Neural progenitor cell (in vitro differentiated cells): ENCODE measurements around the gene FOSB. TPM values are rescaled to one million over a fixed set of nuclear protein-coding genes. Genes with fewer than 3 reads are reported as not detected.

Source experiments
- DNase-seq: peaks from one replicate; pipeline ENCODE4 v3.0.0-alpha.2; 2016; ENCODE audit warnings: low spot score
- H2AFZ ChIP-seq: fragments of 200-600 bp; sonication (generic); replicated peaks from 2 replicates; pipeline ENCODE4 v1.6.1; 2016; ENCODE audit warnings: antibody characterized with exemption
- H3F3A ChIP-seq: fragments of 200-600 bp; sonication (generic); 2 replicates; pipeline ENCODE4 v1.6.1; 2016; ENCODE audit warnings: antibody characterized with exemption, low read depth
- H3K27ac ChIP-seq: fragments of 200-600 bp; sonication (generic); 2 replicates; pipeline ENCODE4 v1.5.1; 2016; ENCODE audit warnings: mild to moderate bottlenecking
- H3K27me3 ChIP-seq: fragments of 200-600 bp; sonication (generic); 2 replicates; pipeline ENCODE4 v1.6.1; 2016; ENCODE audit warnings: mild to moderate bottlenecking, moderate library complexity
- H3K36me3 ChIP-seq: fragments of 200-600 bp; sonication (generic); 2 replicates; pipeline ENCODE4 v1.5.1; 2016
- H3K4me1 ChIP-seq: fragments of 200-600 bp; sonication (generic); 2 replicates; pipeline ENCODE4 v1.6.1; 2016; ENCODE audit warnings: mixed run types
- H3K4me2 ChIP-seq: fragments of 200-600 bp; sonication (generic); 2 replicates; pipeline ENCODE4 v1.6.1; 2016
- H3K4me3 ChIP-seq: fragments of 200-600 bp; sonication (generic); 2 replicates; pipeline ENCODE4 v1.5.1; 2016
- H3K79me2 ChIP-seq: fragments of 200-600 bp; sonication (generic); 2 replicates; pipeline ENCODE4 v1.6.1; 2016; ENCODE audit warnings: low read depth
- H3K9ac ChIP-seq: fragments of 200-600 bp; sonication (generic); 2 replicates; pipeline ENCODE4 v1.6.1; 2016
- H3K9me3 ChIP-seq: fragments of 200-600 bp; sonication (generic); 2 replicates; pipeline ENCODE4 v1.5.1; 2016; ENCODE audit warnings: low read depth
- H4K20me1 ChIP-seq: fragments of 200-600 bp; sonication (generic); 2 replicates; pipeline ENCODE4 v1.6.1; 2016; ENCODE audit warnings: low read depth
- H3K27ac Mint-ChIP-seq: 3 replicates; pipeline ENCODE4 v1.8.0; 2021; ENCODE audit warnings: mixed read lengths
- H3K27me3 Mint-ChIP-seq: 2 replicates; pipeline ENCODE4 v1.8.0; 2022; ENCODE audit warnings: low read depth, mild to moderate bottlenecking, inconsistent platforms, moderate library complexity, mixed read lengths; ENCODE audit not compliant: insufficient read depth
- H3K36me3 Mint-ChIP-seq: 3 replicates; pipeline ENCODE4 v1.8.0; 2021; ENCODE audit warnings: mixed read lengths
- H3K4me1 Mint-ChIP-seq: 3 replicates; pipeline ENCODE4 v1.8.0; 2021; ENCODE audit warnings: mixed read lengths
- H3K4me3 Mint-ChIP-seq: 3 replicates; pipeline ENCODE4 v1.8.0; 2021; ENCODE audit warnings: mild to moderate bottlenecking, moderate library complexity, mixed read lengths
- H3K9me3 Mint-ChIP-seq: 3 replicates; pipeline ENCODE4 v1.8.0; 2020; ENCODE audit warnings: mixed read lengths
- CTCF ChIP-seq: fragments of 200-600 bp; sonication (generic); IDR thresholded peaks from 2 replicates; pipeline ENCODE4 v1.5.1; 2017; ENCODE audit warnings: antibody characterized with exemption, mild to moderate bottlenecking
- EZH2 ChIP-seq: fragments of 200-600 bp; sonication (generic); IDR thresholded peaks from 2 replicates; pipeline ENCODE4 v1.6.1; 2017; ENCODE audit warnings: antibody characterized with exemption, mild to moderate bottlenecking, moderate library complexity
- EZH2phosphoT487 ChIP-seq: fragments of 200-600 bp; sonication (generic); IDR thresholded peaks from 2 replicates; pipeline ENCODE4 v1.6.1; 2017; ENCODE audit warnings: antibody characterized with exemption
- total RNA-seq: library from RNA; depleted of rRNA; stranded (reverse); fragments of >200 nt; gene quantifications from 2 replicates; pipeline ENCODE4 v1.2.3, GENCODE V29; 2015; ENCODE audit warnings: low replicate concordance

FOSB gene
- total RNA-seq, 1 donor from 2014 or later: 2.3 TPM

GRCh38 chr19:45445139-45445538, 22.7 kb upstream of the FOSB start:
- peaks cover 10% of the 10 kb centered on the region for H3K4me1 ChIP-seq
- H3K27ac ChIP-seq: no peak overlapping the region
- peaks cover 17% of the 10 kb centered on the region for H3K27me3 ChIP-seq
- H3K4me3 ChIP-seq: no peak overlapping the region
- H2AFZ ChIP-seq: no peak overlapping the region
- no peak overlapping the region for H3K9ac ChIP-seq
- Mint-ChIP-seq H3K27me3 (peaks cover 19% of the 10 kb centered on the region), H3K27ac (peak overlapping the region; percentile 84), H3K4me1 (peaks cover 57% of the 10 kb centered on the region), H3K36me3 (no peaks in the 10 kb centered on the region), H3K9me3 (no peaks in the 10 kb centered on the region), H3K4me3 (peak overlapping the region; percentile 54)
- TF ChIP-seq EZH2: no peak
- TF ChIP-seq CTCF: no peak
- no peak for TF ChIP-seq EZH2phosphoT487
- no peaks in the 10 kb centered on the region for H3K79me2 ChIP-seq
- DNase-seq: no peak
- H3F3A ChIP-seq: peaks cover 66% of the 10 kb centered on the region
- H3K9me3 ChIP-seq: no peaks in the 10 kb centered on the region
- no peak overlapping the region for H3K4me2 ChIP-seq
- H3K36me3 ChIP-seq: no peaks in the 10 kb centered on the region
- H4K20me1 ChIP-seq: no peaks in the 10 kb centered on the region

- Mint-ChIP-seq H3K4me1 (peaks cover 53% of the 10 kb centered on the region), H3K27ac (peak overlapping the region; percentile 75)
These were observed 21.5 kb upstream of the FOSB start for GRCh38 chr19:45446295-45446694.

GRCh38 chr19:45446944-45447343, 20.9 kb upstream of the FOSB start:
- no peak overlapping the region for H3K27ac Mint-ChIP-seq
- Histone ChIP-seq H2AFZ (no peak overlapping the region), H3K4me1 (peaks cover 7% of the 10 kb centered on the region), H3K36me3 (no peaks in the 10 kb centered on the region), H4K20me1 (no peaks in the 10 kb centered on the region), H3F3A (peaks cover 65% of the 10 kb centered on the region), H3K4me2 (no peak overlapping the region), H3K9me3 (no peaks in the 10 kb centered on the region), H3K79me2 (no peaks in the 10 kb centered on the region), H3K9ac (no peak overlapping the region), H3K27ac (no peak overlapping the region), H3K4me3 (no peak overlapping the region), H3K27me3 (peaks cover 33% of the 10 kb centered on the region)
- H3K4me1 Mint-ChIP-seq: peaks cover 59% of the 10 kb centered on the region
- peaks cover 22% of the 10 kb centered on the region for H3K27me3 Mint-ChIP-seq
- no peak overlapping the region for H3K4me3 Mint-ChIP-seq
- no peak for TF ChIP-seq EZH2phosphoT487
- no peak for TF ChIP-seq EZH2
- no peak for TF ChIP-seq CTCF
- DNase-seq: no peak
- peaks cover 2% of the 10 kb centered on the region for H3K9me3 Mint-ChIP-seq
- no peaks in the 10 kb centered on the region for H3K36me3 Mint-ChIP-seq

More at GRCh38 chr19:45446295-45446694, 21.5 kb upstream of the FOSB start:
- no peak overlapping the region for H3K9ac ChIP-seq
- H3K9me3 ChIP-seq: no peaks in the 10 kb centered on the region
- peaks cover 60% of the 10 kb centered on the region for H3F3A ChIP-seq
- H3K79me2 ChIP-seq: no peaks in the 10 kb centered on the region
- peaks cover 7% of the 10 kb centered on the region for H3K4me1 ChIP-seq
- H3K4me2 ChIP-seq: no peak overlapping the region
- H3K4me3 Mint-ChIP-seq: peak overlapping the region; percentile 65
- no peak overlapping the region for H2AFZ ChIP-seq
- no peak for TF ChIP-seq EZH2phosphoT487
- no peak for TF ChIP-seq EZH2
- TF ChIP-seq CTCF: peak; percentile 43
- H3K27me3 Mint-ChIP-seq: peaks cover 16% of the 10 kb centered on the region
- peak; percentile 49 for DNase-seq
- H3K36me3 ChIP-seq: no peaks in the 10 kb centered on the region
- no peaks in the 10 kb centered on the region for H3K9me3 Mint-ChIP-seq
- H3K4me3 ChIP-seq: no peak overlapping the region
- no peaks in the 10 kb centered on the region for H4K20me1 ChIP-seq
- H3K36me3 Mint-ChIP-seq: no peaks in the 10 kb centered on the region
- H3K27ac ChIP-seq: no peak overlapping the region
- peaks cover 26% of the 10 kb centered on the region for H3K27me3 ChIP-seq
